Measurements from ENCODE around the gene FASTKD2. TPM values are rescaled to one million over a fixed set of nuclear protein-coding genes. Genes with fewer than 3 reads are reported as not detected.

FASTKD2 gene
- total and polyA plus RNA-seq, 2 of the 4 experiments (the other 2 are of a cell fraction), result 17.6 to 50.4 TPM

DNA sequence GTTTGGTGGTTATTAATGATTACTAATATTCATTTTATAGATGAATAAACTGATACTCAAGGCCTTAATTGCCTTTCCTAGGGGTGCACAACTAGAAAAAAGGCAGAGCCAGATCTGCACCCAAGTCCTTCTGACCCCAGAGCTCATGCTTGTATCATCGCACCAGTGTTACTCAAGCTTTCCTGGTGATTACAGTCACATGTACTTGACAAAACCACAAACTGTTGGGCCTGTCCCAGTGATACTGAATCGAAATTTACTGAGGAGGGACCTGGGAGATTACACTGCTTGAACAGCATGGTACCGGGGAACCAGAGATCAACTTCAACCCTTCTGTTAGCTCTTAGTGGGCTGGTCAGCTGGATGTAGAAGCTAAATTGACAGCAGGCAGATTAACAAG is 33.7 kb downstream of the FASTKD2 start:
- DNase-seq (peak; percentile 34), ATAC-seq (ENCODE audit: low read depth) (no peak)
- in situ Hi-C loops (cut with MboI; ENCODE audit: low sequenced_read_pairs), result loop anchor here (5.0 to 25.0 kb wide), 2 partner anchors 673 to 938 kb away; no protein-coding TSS in a partner anchor
- no peak overlapping the region for H2AK5ac ChIP-seq (ENCODE audit: low read depth, low read length)
- H4K8ac ChIP-seq (ENCODE audit: low read depth in 2 of 2, low read length in 2 of 2), result no peak overlapping the region
- WGBS, 2 experiments (ENCODE audit: extremely low coverage in 2 of 2, insufficient read length in 1 of 2), result 100% methylated on average over 1 of the region's 3 CpGs; no CpG with 5 or more reads in 1 of the 2 experiments
- no peak overlapping the region for H4K5ac ChIP-seq (ENCODE audit: low read depth, low read length)
- H3K4me2 ChIP-seq (ENCODE audit: low read depth, low read length), result no peak overlapping the region
- H3K9me1 ChIP-seq (ENCODE audit: insufficient read depth, low read length), result no peaks in the 10 kb centered on the region
- H2BK120ac ChIP-seq (ENCODE audit: low read depth, low read length), result no peak overlapping the region
- no peak overlapping the region for H3K23ac ChIP-seq (ENCODE audit: low read depth, low read length)
- H3K4me1 ChIP-seq (ENCODE audit: control insufficient read depth, insufficient read depth, low read length), result no peaks in the 10 kb centered on the region
- no peak overlapping the region for H2BK20ac ChIP-seq (ENCODE audit: low read depth, low read length)
- H3K56ac ChIP-seq (ENCODE audit: extremely low read depth, insufficient read depth, low read length), result no peak overlapping the region
- H3K79me1 ChIP-seq (ENCODE audit: low read depth in 1 of 2, low read length in 2 of 2), result no peaks in the 10 kb centered on the region
- TF ChIP-seq, protein P1, sequence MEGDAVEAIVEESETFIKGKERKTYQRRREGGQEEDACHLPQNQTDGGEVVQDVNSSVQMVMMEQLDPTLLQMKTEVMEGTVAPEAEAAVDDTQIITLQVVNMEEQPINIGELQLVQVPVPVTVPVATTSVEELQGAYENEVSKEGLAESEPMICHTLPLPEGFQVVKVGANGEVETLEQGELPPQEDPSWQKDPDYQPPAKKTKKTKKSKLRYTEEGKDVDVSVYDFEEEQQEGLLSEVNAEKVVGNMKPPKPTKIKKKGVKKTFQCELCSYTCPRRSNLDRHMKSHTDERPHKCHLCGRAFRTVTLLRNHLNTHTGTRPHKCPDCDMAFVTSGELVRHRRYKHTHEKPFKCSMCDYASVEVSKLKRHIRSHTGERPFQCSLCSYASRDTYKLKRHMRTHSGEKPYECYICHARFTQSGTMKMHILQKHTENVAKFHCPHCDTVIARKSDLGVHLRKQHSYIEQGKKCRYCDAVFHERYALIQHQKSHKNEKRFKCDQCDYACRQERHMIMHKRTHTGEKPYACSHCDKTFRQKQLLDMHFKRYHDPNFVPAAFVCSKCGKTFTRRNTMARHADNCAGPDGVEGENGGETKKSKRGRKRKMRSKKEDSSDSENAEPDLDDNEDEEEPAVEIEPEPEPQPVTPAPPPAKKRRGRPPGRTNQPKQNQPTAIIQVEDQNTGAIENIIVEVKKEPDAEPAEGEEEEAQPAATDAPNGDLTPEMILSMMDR (conservative IDR thresholded peaks at IDR 0.05; ENCODE audit: low read depth, low read length), result no peak
- H3K36me3 ChIP-seq (ENCODE audit: control insufficient read depth, insufficient read depth, low read length), result peaks cover 4% of the 10 kb centered on the region
- no peak overlapping the region for H2AFZ ChIP-seq (replicated peaks; ENCODE audit: low read length, poor library complexity)
- H3K4me3 ChIP-seq (ENCODE audit: insufficient read depth, low read depth, low read length), result no peak overlapping the region
- intact Hi-C loops (cut with micrococcal nuclease), result loop anchor here (10.0 kb wide), 1 partner anchor 256 kb away; no protein-coding TSS in a partner anchor
- no peaks in the 10 kb centered on the region for H4K20me1 ChIP-seq (ENCODE audit: insufficient read depth, low read length)
- no peak overlapping the region for H3K27ac ChIP-seq (ENCODE audit: insufficient read depth, low read length)
- H2BK15ac ChIP-seq (ENCODE audit: low read depth, low read length), result no peak overlapping the region
- H3K4ac ChIP-seq (ENCODE audit: low read depth, low read length), result no peak overlapping the region
- no peak overlapping the region for H2BK5ac ChIP-seq (ENCODE audit: low read depth, low read length, poor library complexity, severe bottlenecking)
- H3K27me3 ChIP-seq (ENCODE audit: control insufficient read depth, insufficient read depth, low read length), result no peaks in the 10 kb centered on the region
- BruUV-seq (replicated peaks), result no TSS peak
- no peak overlapping the region for H4K91ac ChIP-seq (ENCODE audit: insufficient read depth, low read depth, low read length)
- no peaks in the 10 kb centered on the region for H3K9me3 ChIP-seq (ENCODE audit: control insufficient read depth, insufficient read depth, low read length)
- no peak overlapping the region for H3K9ac ChIP-seq (ENCODE audit: low read depth, low read length)
- POLR2A ChIA-PET (ENCODE audit: unreplicated experiment), result no interaction called here
- CTCF ChIA-PET, result interaction anchor here (2.5 kb wide), 1 partner anchor 8 kb away, joined by 15 read pairs; no protein-coding TSS in a partner anchor
- no peak overlapping the region for H3K14ac ChIP-seq (replicated peaks; ENCODE audit: low read depth, low read length)
- dilution Hi-C loops (cut with HindIII; ENCODE audit: low sequenced_read_pairs, unreplicated experiment), result no loop called here
- H2AK9ac ChIP-seq (replicated peaks; ENCODE audit: low read depth, low read length, poor library complexity), result no peak overlapping the region
- H3K18ac ChIP-seq (ENCODE audit: low read depth, low read length), result no peak overlapping the region
